Activated naive CD8-positive, alpha-beta T cell (primary cell): ENCODE data around the gene DCHS1.

Experiments
- H3K27ac Mint-ChIP-seq: one replicate; pipeline ENCODE4 v1.8.0; 2021; ENCODE audit warnings: mixed read lengths
- H3K27me3 Mint-ChIP-seq: one replicate; pipeline ENCODE4 v1.8.0; 2021; ENCODE audit warnings: mixed read lengths
- H3K36me3 Mint-ChIP-seq: one replicate; pipeline ENCODE4 v1.8.0; 2021; ENCODE audit warnings: mixed read lengths
- H3K4me1 Mint-ChIP-seq: one replicate; pipeline ENCODE4 v1.8.0; 2021; ENCODE audit warnings: low read depth, mixed read lengths
- H3K4me3 Mint-ChIP-seq: one replicate; pipeline ENCODE4 v1.8.0; 2021; ENCODE audit warnings: mild to moderate bottlenecking, mixed read lengths
- H3K9me3 Mint-ChIP-seq: one replicate; pipeline ENCODE4 v1.8.0; 2021; ENCODE audit warnings: low read depth, mixed read lengths

The DCHS1 gene

GRCh38 chr11:6658647-6659046, 3.0 kb upstream of the DCHS1 start:
- no peak overlapping the region for H3K4me3 Mint-ChIP-seq
- H3K27ac Mint-ChIP-seq = no peak overlapping the region
- H3K4me1 Mint-ChIP-seq = peaks cover 9% of the 10 kb centered on the region
- no peaks in the 10 kb centered on the region for H3K36me3 Mint-ChIP-seq
- H3K27me3 Mint-ChIP-seq = no peaks in the 10 kb centered on the region
- H3K9me3 Mint-ChIP-seq = no peaks in the 10 kb centered on the region

DNA sequence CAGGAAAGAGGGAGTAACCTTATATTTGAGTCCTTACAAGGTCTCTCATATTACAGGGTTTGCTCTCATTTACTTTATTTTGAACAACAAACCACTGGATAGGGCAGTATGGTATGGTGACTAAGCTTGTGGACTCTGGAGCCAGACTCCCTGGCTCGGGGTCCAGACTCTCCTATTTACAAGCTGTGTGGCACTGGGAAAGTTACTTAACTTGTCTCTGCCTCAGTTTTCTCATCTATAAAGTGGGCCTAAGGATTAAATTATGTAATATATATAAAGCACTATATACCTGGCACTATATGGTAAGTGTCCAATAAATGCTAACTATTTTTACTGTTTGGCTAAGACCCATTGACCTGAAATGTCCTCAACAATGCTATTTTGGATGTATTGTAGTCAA, 1.7 kb upstream of the DCHS1 start:
- peaks cover 2% of the 10 kb centered on the region for H3K4me1 Mint-ChIP-seq
- no peaks in the 10 kb centered on the region for H3K9me3 Mint-ChIP-seq
- H3K4me3 Mint-ChIP-seq = peak overlapping the region; percentile 66
- no peaks in the 10 kb centered on the region for H3K36me3 Mint-ChIP-seq
- no peaks in the 10 kb centered on the region for H3K27me3 Mint-ChIP-seq
- H3K27ac Mint-ChIP-seq = no peak overlapping the region

DNA sequence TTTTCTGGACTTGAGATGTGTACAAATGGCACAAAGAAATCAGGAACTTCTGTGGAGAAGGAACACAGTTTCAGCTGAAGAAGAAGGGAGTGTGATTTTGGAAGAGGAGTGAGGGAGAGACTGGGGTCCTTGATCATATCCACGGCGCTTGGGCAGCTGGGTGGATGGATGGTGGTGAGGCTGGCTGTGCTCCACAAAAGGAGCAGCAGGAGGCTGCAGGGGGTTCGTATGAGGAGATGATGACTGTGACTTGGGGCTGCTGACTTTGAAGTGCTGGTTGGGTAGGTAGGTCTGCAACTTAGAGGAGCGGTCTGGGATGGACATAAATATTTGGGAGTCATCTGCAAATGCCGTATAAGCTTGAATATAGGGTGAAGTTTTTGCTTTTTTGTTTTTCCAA, 1.3 kb upstream of the DCHS1 start:
- Mint-ChIP-seq H3K27me3 (no peaks in the 10 kb centered on the region), H3K36me3 (no peaks in the 10 kb centered on the region), H3K9me3 (no peaks in the 10 kb centered on the region), H3K4me3 (peak overlapping the region; percentile 66), H3K27ac (peak overlapping the region; percentile 16), H3K4me1 (peaks cover 2% of the 10 kb centered on the region)

GRCh38 chr11:6656584-6656915, 941 bp upstream of the DCHS1 start:
- peaks cover 2% of the 10 kb centered on the region for H3K4me1 Mint-ChIP-seq
- peak overlapping the region; percentile 16 for H3K27ac Mint-ChIP-seq
- H3K9me3 Mint-ChIP-seq = no peaks in the 10 kb centered on the region
- no peaks in the 10 kb centered on the region for H3K27me3 Mint-ChIP-seq
- peak overlapping the region; percentile 66 for H3K4me3 Mint-ChIP-seq
- H3K36me3 Mint-ChIP-seq = no peaks in the 10 kb centered on the region

DNA sequence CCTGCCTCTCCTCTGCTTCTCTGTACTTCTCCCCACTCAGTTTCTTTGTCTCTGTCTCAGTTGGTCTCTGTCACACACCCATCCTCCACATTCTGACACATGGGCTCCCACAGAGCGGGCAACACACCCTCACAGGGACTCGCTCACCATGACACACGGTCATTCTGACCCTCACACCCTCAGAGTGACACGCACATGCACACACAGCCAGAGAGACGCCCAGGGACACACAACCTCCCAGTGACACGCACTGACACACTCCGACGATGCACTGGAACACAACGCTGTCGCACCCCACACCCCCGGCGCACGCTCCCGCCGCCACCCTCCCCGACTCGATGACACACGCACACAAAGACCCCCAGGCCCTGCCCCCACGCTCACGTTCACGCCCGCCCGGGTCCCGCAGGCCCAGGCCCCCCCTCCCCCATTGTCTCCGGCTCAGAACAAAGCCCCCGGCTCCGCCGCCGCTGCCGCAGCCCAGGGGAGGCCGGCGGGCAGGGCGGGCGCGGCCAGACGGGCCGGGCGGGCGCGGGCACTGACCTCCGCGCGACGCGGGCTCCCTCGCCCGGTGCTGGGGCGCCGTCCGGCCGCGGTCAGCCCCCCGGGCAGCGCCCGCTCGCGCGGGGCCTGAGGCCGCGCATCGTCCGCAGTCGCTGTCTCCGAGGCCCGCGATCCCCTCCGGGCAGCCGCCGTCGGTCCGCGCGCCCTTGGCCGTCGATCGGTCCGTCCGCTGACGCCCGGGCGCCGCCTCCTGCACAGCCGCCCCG, 404 bp downstream of the DCHS1 start:
- Mint-ChIP-seq H3K4me3 (no peak overlapping the region), H3K4me1 (peaks cover 2% of the 10 kb centered on the region), H3K27ac (no peak overlapping the region), H3K36me3 (no peaks in the 10 kb centered on the region), H3K9me3 (no peaks in the 10 kb centered on the region), H3K27me3 (no peaks in the 10 kb centered on the region)

- Mint-ChIP-seq H3K27ac (no peak overlapping the region), H3K36me3 (no peaks in the 10 kb centered on the region), H3K9me3 (no peaks in the 10 kb centered on the region), H3K4me1 (peaks cover 2% of the 10 kb centered on the region), H3K27me3 (no peaks in the 10 kb centered on the region), H3K4me3 (no peak overlapping the region)
These were observed 1.2 kb downstream of the DCHS1 start for GRCh38 chr11:6654281-6655019.

DNA sequence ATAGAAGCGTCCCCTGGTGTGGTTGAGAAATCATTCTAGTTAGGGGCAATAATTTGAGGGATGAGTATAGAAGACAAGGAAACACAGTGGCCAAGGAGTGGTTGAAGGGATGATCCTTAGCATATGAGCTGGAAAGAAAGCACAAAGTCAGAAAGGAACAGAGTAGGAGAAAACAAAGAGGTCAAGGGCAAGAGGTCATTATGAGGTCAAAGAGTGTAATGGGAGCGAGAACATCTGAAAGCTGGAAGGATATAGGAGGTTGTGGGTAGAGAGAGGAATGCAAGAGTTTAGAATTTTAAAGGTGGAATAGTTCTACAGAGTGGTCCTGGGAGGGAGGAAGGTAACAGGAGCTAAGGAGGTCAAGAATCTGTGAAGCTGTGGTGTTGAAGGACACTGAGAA, 2.0 kb downstream of the DCHS1 start:
- no peak overlapping the region for H3K4me3 Mint-ChIP-seq
- H3K9me3 Mint-ChIP-seq = no peaks in the 10 kb centered on the region
- no peak overlapping the region for H3K27ac Mint-ChIP-seq
- H3K4me1 Mint-ChIP-seq = peaks cover 2% of the 10 kb centered on the region
- H3K27me3 Mint-ChIP-seq = no peaks in the 10 kb centered on the region
- no peaks in the 10 kb centered on the region for H3K36me3 Mint-ChIP-seq

- Mint-ChIP-seq H3K4me3 (no peak overlapping the region), H3K27me3 (no peaks in the 10 kb centered on the region), H3K9me3 (no peaks in the 10 kb centered on the region), H3K27ac (no peak overlapping the region), H3K4me1 (peaks cover 2% of the 10 kb centered on the region), H3K36me3 (no peaks in the 10 kb centered on the region)
These were observed 2.5 kb downstream of the DCHS1 start for GRCh38 chr11:6653097-6653496.

- Mint-ChIP-seq H3K4me1 (peaks cover 2% of the 10 kb centered on the region), H3K27ac (no peak overlapping the region), H3K36me3 (no peaks in the 10 kb centered on the region), H3K27me3 (no peaks in the 10 kb centered on the region), H3K4me3 (no peak overlapping the region), H3K9me3 (no peaks in the 10 kb centered on the region)
These were observed 3.4 kb downstream of the DCHS1 start for GRCh38 chr11:6652182-6652581.

DNA sequence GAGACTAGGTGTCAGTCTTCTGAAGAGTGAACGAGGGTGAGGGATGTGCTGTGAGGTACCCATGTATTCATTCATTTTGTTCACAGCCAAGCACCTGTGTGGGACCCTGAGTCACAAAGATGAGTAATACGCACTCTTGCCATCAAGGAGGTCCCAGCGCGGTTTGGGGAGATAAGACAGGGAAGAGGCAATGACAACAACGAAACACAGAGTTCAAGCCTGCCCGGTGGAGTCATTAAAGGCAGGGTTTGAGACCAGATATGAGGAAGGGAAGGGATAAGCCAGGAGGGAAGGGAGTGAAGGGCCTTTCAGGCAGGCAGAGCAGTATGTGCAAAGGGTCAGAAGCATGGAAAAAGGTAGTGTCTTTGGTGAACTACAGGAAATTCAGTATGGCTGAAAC, 4.6 kb downstream of the DCHS1 start:
- H3K27me3 Mint-ChIP-seq = no peaks in the 10 kb centered on the region
- peaks cover 1% of the 10 kb centered on the region for H3K4me1 Mint-ChIP-seq
- H3K27ac Mint-ChIP-seq = no peak overlapping the region
- no peaks in the 10 kb centered on the region for H3K36me3 Mint-ChIP-seq
- no peak overlapping the region for H3K4me3 Mint-ChIP-seq
- H3K9me3 Mint-ChIP-seq = no peaks in the 10 kb centered on the region

DNA sequence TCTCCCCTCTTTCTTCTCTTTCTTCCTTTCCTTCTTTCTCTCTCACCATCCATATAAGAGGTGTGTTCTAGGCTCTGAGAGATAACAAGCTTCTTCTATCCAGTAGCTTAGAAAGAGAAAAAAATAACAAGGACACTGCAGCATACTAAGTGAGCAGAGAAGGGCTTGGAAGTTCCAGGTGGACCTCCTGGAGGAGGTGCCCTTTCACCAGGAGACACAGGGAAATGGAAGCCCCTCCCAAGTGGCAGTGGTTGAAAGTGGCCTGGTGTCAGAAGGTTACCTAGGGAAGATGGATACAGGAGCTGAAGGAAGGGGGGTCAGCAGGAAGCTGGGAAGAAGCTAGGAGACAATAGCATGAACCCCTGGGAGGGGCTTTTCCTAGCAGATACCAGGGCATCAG, 5.5 kb downstream of the DCHS1 start:
- Mint-ChIP-seq H3K4me1 (no peaks in the 10 kb centered on the region), H3K4me3 (no peak overlapping the region), H3K36me3 (no peaks in the 10 kb centered on the region), H3K9me3 (no peaks in the 10 kb centered on the region), H3K27me3 (no peaks in the 10 kb centered on the region), H3K27ac (no peak overlapping the region)

DNA sequence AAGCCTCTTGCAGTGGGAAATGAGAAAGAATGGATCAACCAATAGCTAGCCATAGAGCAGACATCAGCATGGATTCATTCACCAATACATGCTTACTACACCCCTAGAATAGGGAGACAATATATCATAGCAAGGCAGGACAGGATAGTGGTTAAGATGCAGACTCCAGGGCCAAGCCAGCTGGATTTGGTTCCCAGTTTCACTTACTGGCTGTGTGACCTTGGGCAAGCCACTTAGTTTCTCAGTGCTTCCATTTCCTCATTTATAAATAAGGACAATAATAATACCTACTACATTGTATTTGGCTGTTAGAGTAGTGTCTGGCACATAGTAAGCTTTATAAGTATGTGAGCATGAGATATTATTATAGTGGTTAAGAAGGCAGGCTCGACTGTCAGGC, 7.1 kb downstream of the DCHS1 start:
- H3K36me3 Mint-ChIP-seq = no peaks in the 10 kb centered on the region
- H3K27ac Mint-ChIP-seq = no peak overlapping the region
- no peak overlapping the region for H3K4me3 Mint-ChIP-seq
- H3K9me3 Mint-ChIP-seq = no peaks in the 10 kb centered on the region
- H3K27me3 Mint-ChIP-seq = no peaks in the 10 kb centered on the region
- no peaks in the 10 kb centered on the region for H3K4me1 Mint-ChIP-seq

DNA sequence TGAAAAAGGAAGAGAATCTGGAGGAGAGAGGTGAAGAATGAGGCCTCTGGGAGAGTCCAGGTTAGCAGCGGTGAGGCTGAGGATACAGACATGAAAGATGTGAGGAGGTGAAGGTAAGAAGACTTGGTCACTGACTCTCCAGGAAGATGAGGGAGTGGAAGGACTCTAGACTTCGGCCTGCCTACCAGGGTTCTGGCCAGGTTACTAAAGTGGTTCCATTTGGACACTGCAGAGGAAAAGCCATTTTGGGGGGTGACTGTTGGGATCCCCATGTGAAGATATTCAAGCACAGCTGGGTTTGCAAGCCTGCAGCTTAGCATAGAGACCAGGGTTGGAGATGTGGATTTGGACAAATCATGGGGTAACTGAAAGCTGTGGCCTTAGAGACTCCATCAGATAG, 7.8 kb downstream of the DCHS1 start:
- Mint-ChIP-seq H3K36me3 (no peaks in the 10 kb centered on the region), H3K27ac (no peak overlapping the region), H3K9me3 (no peaks in the 10 kb centered on the region), H3K4me1 (no peaks in the 10 kb centered on the region), H3K27me3 (no peaks in the 10 kb centered on the region), H3K4me3 (no peak overlapping the region)

GRCh38 chr11:6646918-6647679, 8.5 kb downstream of the DCHS1 start:
- Mint-ChIP-seq H3K36me3 (no peaks in the 10 kb centered on the region), H3K4me1 (no peaks in the 10 kb centered on the region), H3K4me3 (no peak overlapping the region), H3K27ac (no peak overlapping the region), H3K27me3 (no peaks in the 10 kb centered on the region), H3K9me3 (no peaks in the 10 kb centered on the region)

- H3K4me1 Mint-ChIP-seq = no peaks in the 10 kb centered on the region
- H3K27ac Mint-ChIP-seq = no peak overlapping the region
- no peak overlapping the region for H3K4me3 Mint-ChIP-seq
- no peaks in the 10 kb centered on the region for H3K27me3 Mint-ChIP-seq
- no peaks in the 10 kb centered on the region for H3K9me3 Mint-ChIP-seq
- H3K36me3 Mint-ChIP-seq = no peaks in the 10 kb centered on the region
These were observed 9.1 kb downstream of the DCHS1 start for GRCh38 chr11:6646576-6646917.
